B cell (primary cell): ENCODE measurements around the gene FAM81B. TPM values are rescaled to one million over a fixed set of nuclear protein-coding genes. Genes with fewer than 3 reads are reported as not detected.

Experiments
- ATAC-seq: fragments of 200-7000 bp; cut with Tn5 transposase; one replicate; pipeline ENCODE4 v1.10.0; 2021; ENCODE audit warnings: low read depth, mild to moderate bottlenecking, moderate number of reproducible peaks, moderate library complexity
- CTCF ChIA-PET: fragments of 350-600 bp; sonication (Branson Sonifier 250); formaldehyde crosslinking; loops from one replicate; lab custom pipeline; 2021; ENCODE audit warnings: antibody characterized with exemption, inconsistent platforms; lab: Charles Lee
- POLR2A ChIA-PET: fragments of 350-600 bp; sonication (Branson Sonifier 250); formaldehyde crosslinking; loops from one replicate; lab custom pipeline; 2021; ENCODE audit warnings: antibody characterized with exemption; lab: Charles Lee
- DNase-seq: peaks from one replicate; pipeline ENCODE4 v3.0.0; 2013
- H2AFZ ChIP-seq: 2 replicates; pipeline ENCODE4 v1.6.1; 2012; ENCODE audit warnings: mild to moderate bottlenecking, low read depth, low read length; ENCODE audit not compliant: insufficient read depth, poor library complexity, severe bottlenecking
- H3K27ac ChIP-seq, 2 donors: 1 replicate in 1 of 2; 2 replicates in 1 of 2; pipeline ENCODE4 v1.5.1; 2012 to 2013; ENCODE audit warnings: low read length in 2 of 2, mild to moderate bottlenecking in 2 of 2, moderate library complexity in 1 of 2
- H3K27me3 ChIP-seq, 4 experiments: fragments of 200-600 bp in 1 of 4; sonication (generic) in 1 of 4; replicated peaks in 1 of 4; 1 replicate in 2 of 4; 2 replicates in 2 of 4; pipeline versions ENCODE4 v1.6.1 to v1.7.0; 2013 to 2016; ENCODE audit warnings: low read length in 3 of 4, mild to moderate bottlenecking in 2 of 4, mixed read lengths in 1 of 4, moderate library complexity in 1 of 4; ENCODE audit not compliant: insufficient read depth in 4 of 4, control insufficient read depth in 3 of 4; ENCODE audit errors: control extremely low read depth in 1 of 4
- H3K36me3 ChIP-seq, 2 experiments: replicated peaks in 1 of 2; 1 replicate in 1 of 2; 2 replicates in 1 of 2; pipeline versions ENCODE4 v1.6.1 to v1.7.1; 2013; ENCODE audit warnings: low read length in 1 of 2; ENCODE audit not compliant: insufficient read depth in 2 of 2, control insufficient read depth in 1 of 2; ENCODE audit errors: control extremely low read depth in 1 of 2, extremely low read depth in 1 of 2
- H3K4me1 ChIP-seq, 2 donors: fragments of 200-600 bp in 1 of 2; sonication (generic) in 1 of 2; 1 replicate in 1 of 2; 2 replicates in 1 of 2; pipeline versions ENCODE4 v1.5.1 to v1.6.1; 2013 to 2017; ENCODE audit warnings: low read length in 2 of 2; ENCODE audit not compliant: control insufficient read depth in 2 of 2, insufficient read depth in 2 of 2
- H3K4me2 ChIP-seq: replicated peaks from 2 replicates; pipeline ENCODE3; 2012; ENCODE audit warnings: mild to moderate bottlenecking, low read depth, low read length; ENCODE audit not compliant: poor library complexity, severe bottlenecking
- H3K4me3 ChIP-seq, 5 experiments: fragments of 200-600 bp in 1 of 5; sonication (generic) in 1 of 5; 1 replicate in 3 of 5; 2 replicates in 2 of 5; pipeline versions ENCODE4 v1.5.1 to v1.7.0; 2011 to 2016; ENCODE audit warnings: low read length in 4 of 5, mild to moderate bottlenecking in 4 of 5, low read depth in 2 of 5, control low read depth in 1 of 5, moderate library complexity in 1 of 5; ENCODE audit not compliant: insufficient read depth in 1 of 5; ENCODE audit errors: control extremely low read depth in 1 of 5, extremely low read depth in 1 of 5
- H3K79me2 ChIP-seq: fragments of 200-600 bp; sonication (generic); one replicate; pipeline ENCODE4 v1.6.0; 2016; ENCODE audit warnings: low read length; ENCODE audit not compliant: control insufficient read depth, insufficient read depth
- H3K9ac ChIP-seq: fragments of 200-600 bp; sonication (generic); 2 replicates; pipeline ENCODE4 v1.6.1; 2017; ENCODE audit warnings: mild to moderate bottlenecking, low read length, moderate library complexity
- H3K9me3 ChIP-seq, 3 donors: one replicate each; pipeline versions ENCODE4 v1.6.1 to v1.7.1; 2013; ENCODE audit warnings: low read length in 2 of 3; ENCODE audit not compliant: control insufficient read depth in 2 of 3, insufficient read depth in 1 of 3; ENCODE audit errors: control extremely low read depth in 1 of 3
- H4K20me1 ChIP-seq: 2 replicates; pipeline ENCODE4 v1.6.0; 2012; ENCODE audit warnings: mild to moderate bottlenecking, low read length; ENCODE audit not compliant: insufficient read depth, control insufficient read depth, poor library complexity, severe bottlenecking
- H3K27ac Mint-ChIP-seq: one replicate; pipeline ENCODE4 v1.8.0; 2021; ENCODE audit warnings: mixed read lengths
- H3K27me3 Mint-ChIP-seq: one replicate; pipeline ENCODE4 v1.8.0; 2021; ENCODE audit warnings: mixed read lengths
- H3K4me1 Mint-ChIP-seq: one replicate; pipeline ENCODE4 v1.8.0; 2021; ENCODE audit warnings: mixed read lengths
- H3K4me3 Mint-ChIP-seq: one replicate; pipeline ENCODE4 v1.8.0; 2021; ENCODE audit warnings: mixed read lengths
- H3K9me3 Mint-ChIP-seq: one replicate; pipeline ENCODE4 v1.8.0; 2022; ENCODE audit warnings: mixed read lengths; ENCODE audit not compliant: insufficient read depth
- CTCF ChIP-seq: fragments of 200-600 bp; IDR thresholded peaks from one replicate; pipeline ENCODE4 v1.8.0; 2022; ENCODE audit warnings: antibody characterized with exemption, mild to moderate bottlenecking
- EZH2 ChIP-seq: IDR thresholded peaks from 2 replicates; pipeline ENCODE4 v1.6.1; 2012; ENCODE audit warnings: borderline replicate concordance, low read depth, mild to moderate bottlenecking, moderate library complexity, low read length; ENCODE audit not compliant: insufficient read depth, poor library complexity, severe bottlenecking
- WGBS: methylation state at CpG from one replicate; pipeline ENCODE4 v1.1.5; 2013; ENCODE audit warnings: missing lambda C conversion rate; ENCODE audit not compliant: insufficient coverage; 5-methylcytosine and 5-hydroxymethylcytosine counted together
- intact Hi-C: fragments of 100-400 bp; cut with micrococcal nuclease; formaldehyde crosslinking; loops from one replicate; pipeline ENCODE4 v1.10.0; 2022
- polyA plus RNA-seq: library from polyadenylated mRNA; depleted of rRNA; stranded (reverse); fragments of >200 nt; gene quantifications from 2 replicates; pipeline ENCODE4 v1.2.3, GENCODE V29; 2012
- total RNA-seq, 2 donors: library from RNA; stranded (reverse); fragments of 120-200 nt in 1 of 2; gene quantifications; 1 replicate in 1 of 2; 2 replicates in 1 of 2; pipeline versions ENCODE4 v1.2.3 to v1.2.4, GENCODE V29; 2013 to 2022

The FAM81B gene
- total and polyA plus RNA-seq, 2 donors (not counting 1 experiment from before 2014, with no cell fraction given), result not detected

GRCh38 chr5:95365302-95366095, 25.7 kb upstream of the FAM81B start:
- H3K4me3 ChIP-seq, result no peak overlapping the region
- CTCF ChIA-PET, result interaction anchor here (0.5 kb wide), 1 partner anchor 336 kb away, joined by 3 read pairs; no protein-coding TSS in a partner anchor
- no peaks in the 10 kb centered on the region for H3K4me1 Mint-ChIP-seq
- POLR2A ChIA-PET, result no interaction called here
- H3K27me3 ChIP-seq, result no peaks in the 10 kb centered on the region
- H3K9ac ChIP-seq, result no peak overlapping the region
- WGBS, result 94% methylated on average over 8 of the region's 8 CpGs
- no peak for ATAC-seq
- no peaks in the 10 kb centered on the region for H3K79me2 ChIP-seq
- H3K9me3 Mint-ChIP-seq, result peaks cover 10% of the 10 kb centered on the region
- H2AFZ ChIP-seq, result no peak overlapping the region
- H3K4me2 ChIP-seq, result no peak overlapping the region
- H3K27ac ChIP-seq, result no peak overlapping the region
- H3K27ac Mint-ChIP-seq, result no peak overlapping the region
- intact Hi-C loops, result no loop called here
- H3K36me3 ChIP-seq, result no peaks in the 10 kb centered on the region
- H3K4me1 ChIP-seq, result no peaks in the 10 kb centered on the region
- no peak for DNase-seq
- H4K20me1 ChIP-seq, result no peaks in the 10 kb centered on the region
- peaks cover 0 to 7% (median 2%) of the 10 kb centered on the region in 3 donors for H3K9me3 ChIP-seq
- no peak overlapping the region for H3K4me3 Mint-ChIP-seq
- no peak for TF ChIP-seq CTCF
- TF ChIP-seq EZH2, result no peak
- peaks cover 5% of the 10 kb centered on the region for H3K27me3 Mint-ChIP-seq

- intact Hi-C loops, result no loop called here
- Histone ChIP-seq H3K9ac (no peak overlapping the region), H3K9me3 (peaks cover 0 to 7% (median 0%) of the 10 kb centered on the region in 3 donors), H3K27ac (no peak overlapping the region), H3K79me2 (no peaks in the 10 kb centered on the region), H3K27me3 (no peaks in the 10 kb centered on the region), H4K20me1 (no peaks in the 10 kb centered on the region), H3K4me2 (no peak overlapping the region), H3K4me3 (no peak overlapping the region), H3K4me1 (no peaks in the 10 kb centered on the region), H2AFZ (no peak overlapping the region), H3K36me3 (no peaks in the 10 kb centered on the region)
- Mint-ChIP-seq H3K4me3 (no peak overlapping the region), H3K27ac (no peak overlapping the region), H3K4me1 (no peaks in the 10 kb centered on the region), H3K9me3 (no peaks in the 10 kb centered on the region), H3K27me3 (peaks cover 5% of the 10 kb centered on the region)
- ChIA-PET POLR2A (no interaction called here), CTCF (no interaction called here)
- TF ChIP-seq EZH2 (no peak), CTCF (no peak)
- no peak for ATAC-seq
- WGBS, result 75% methylated on average over 1 of the region's 3 CpGs
- DNase-seq, result no peak
These were observed 21.4 kb upstream of the FAM81B start for GRCh38 chr5:95369782-95370181.
